HG03025 (cell line): ENCODE data around the gene NPHP4.
"Not testable (repeated sequence)": the region's sequence is repeated elsewhere in the genome, so short reads cannot be mapped to it uniquely, and the experiment has no call there.

Experiments
- ATAC-seq: cut with Tn5 transposase; IDR thresholded peaks from one replicate; pipeline ENCODE4 v1.9.1; 2021; ENCODE audit warnings: mild to moderate bottlenecking, moderate library complexity; ENCODE audit not compliant: unreplicated experiment, low FRiP score

NPHP4 gene

DNA sequence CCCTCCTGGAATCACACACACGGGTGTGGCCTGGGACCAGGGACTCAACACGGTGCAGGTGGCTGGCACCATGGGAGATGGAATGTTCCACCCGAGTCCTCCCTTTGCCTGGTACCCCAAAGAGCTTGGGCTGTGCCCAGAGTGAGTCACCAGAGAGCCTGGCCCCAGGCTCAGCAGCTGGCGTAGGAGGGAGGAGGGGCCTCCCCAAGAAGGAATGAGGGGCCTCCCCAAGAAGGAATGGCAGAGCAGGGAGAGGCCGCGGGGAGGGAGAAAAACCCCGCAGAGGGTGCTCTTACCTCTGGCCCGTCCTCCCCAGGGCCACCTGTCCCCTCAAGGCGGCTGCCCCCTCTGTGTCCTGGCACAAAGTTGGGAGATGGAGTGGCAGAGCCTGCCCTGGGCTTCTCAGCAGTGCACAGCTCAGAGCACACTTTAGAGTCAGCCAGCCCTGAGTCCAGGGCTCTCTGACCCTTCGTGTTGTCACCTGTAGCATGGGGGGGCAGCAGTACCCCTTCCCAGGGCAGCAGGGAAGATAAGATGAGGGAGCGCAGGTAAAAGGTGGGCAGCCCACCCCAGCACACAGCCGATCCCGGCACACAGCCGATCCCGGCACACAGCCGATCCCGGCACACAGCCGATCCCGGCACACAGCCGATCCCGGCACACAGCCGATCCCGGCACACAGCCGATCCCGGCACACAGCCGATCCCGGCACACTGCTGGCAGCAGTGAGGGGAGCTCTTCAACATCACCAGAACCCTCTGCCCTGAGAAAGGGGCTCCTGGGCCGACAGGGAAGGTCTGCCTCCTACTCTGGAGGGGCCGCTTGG lies 33.3 kb upstream of the NPHP4 start:
- ATAC-seq: no peak

DNA sequence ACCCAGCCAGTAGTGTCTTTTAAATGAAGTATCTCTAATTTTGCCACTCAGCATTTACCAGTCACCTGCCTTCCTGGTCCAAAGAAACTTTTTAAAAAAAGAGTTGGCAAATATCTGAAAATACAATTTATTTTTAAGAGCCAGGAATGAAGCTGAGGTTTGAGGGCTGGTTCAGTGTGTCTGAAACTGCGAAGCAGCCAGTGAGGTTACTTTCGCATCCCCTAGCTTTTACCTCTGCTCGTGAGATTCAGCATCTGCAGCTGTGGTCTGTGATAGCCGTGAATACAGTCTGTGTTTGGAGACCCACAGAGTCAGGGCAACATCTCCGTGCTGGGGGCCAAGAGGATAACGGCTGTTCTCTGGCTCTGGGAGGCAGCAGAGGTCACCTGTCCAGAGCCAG lies 32.2 kb upstream of the NPHP4 start:
- ATAC-seq: no peak

DNA sequence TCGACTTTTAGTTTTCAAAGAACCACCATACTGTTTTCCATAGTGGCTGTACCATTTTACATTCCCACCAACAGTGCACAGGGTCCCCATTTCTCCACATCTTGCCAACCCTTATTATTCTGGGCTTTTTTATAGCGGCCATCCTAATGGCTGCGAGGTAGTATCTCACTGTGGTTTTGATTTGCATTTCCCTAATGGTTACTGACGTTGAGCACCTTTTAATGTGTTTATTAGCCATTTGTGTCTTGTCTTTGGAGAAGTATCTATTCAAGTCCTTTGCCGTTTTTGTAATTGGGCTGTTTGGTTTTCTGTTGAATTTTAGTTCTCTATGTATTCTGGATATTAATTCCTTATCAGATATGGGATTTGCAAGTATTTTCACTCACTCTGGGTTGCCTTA lies 31.1 kb upstream of the NPHP4 start:
- ATAC-seq: no peak

DNA sequence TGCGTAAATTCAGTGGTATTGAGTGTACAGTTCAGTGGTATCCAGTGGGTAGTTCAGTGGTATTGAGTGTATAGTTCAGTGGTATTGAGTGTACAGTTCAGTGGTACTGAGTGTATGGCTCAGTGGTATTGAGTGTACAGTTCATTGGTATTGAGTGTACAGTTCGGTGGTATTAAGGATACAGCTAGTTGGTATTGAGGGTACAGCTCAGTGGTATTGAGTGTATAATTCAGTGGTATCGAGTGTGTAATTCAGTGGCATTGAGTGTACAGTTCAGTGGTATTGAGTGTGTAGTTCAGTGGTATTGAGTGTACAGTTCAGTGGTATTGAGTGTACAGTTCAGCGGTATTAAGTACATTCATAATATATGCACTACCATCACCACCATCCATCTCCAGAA lies 30.0 kb upstream of the NPHP4 start:
- no peak for ATAC-seq

DNA sequence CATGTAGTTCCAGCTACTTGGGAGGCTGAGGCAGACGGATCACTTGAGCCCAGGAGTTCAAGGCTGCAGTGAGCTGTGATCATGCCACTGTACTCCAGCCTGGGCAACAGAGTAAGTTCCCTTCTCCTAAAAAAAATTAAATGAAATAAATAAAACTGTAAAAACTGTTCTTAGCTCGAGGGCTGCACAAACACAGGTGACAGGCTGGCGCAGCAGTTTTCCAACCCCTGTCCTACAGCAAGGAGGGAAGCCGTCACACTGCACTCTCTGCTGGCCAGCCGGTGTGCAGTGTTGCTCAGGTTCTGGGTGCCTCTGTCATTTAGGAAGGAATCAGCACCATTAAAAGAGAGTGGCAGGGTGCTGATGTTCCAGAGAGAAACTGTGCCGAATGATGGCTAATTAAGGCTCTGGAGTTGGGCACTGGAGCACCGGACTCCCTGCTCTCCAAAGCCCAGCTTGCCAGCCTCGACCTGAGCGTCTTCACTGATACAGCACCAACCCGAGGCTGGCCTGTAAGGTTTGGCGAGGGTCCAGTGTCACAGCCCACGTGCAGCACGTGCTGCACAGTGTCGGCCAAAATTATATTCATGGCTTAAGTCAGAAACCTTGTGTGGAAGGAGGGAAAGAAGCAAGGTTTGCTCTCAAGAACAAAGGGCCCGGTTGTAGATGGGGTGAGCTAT lies 27.1 kb upstream of the NPHP4 start:
- no peak for ATAC-seq

DNA sequence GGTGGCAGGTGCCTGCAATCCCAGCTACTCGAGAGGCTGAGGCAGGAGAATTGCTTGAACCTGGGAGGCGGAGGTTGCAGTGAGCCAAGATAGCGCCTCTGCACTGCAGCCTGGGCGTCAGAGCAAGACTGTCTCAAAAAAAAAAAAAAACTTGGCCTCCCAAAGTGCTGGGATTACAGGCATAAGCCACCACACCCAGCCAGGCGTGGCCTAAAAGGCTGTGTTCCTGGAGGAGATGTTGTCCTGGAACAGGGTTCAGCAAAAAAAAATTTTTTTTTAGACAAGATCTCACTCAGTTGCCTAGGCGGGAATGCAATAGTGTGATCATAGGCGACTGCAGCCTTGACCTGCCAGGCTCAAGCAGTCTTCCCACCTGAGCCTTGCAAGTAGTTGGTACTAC lies 25.4 kb upstream of the NPHP4 start:
- ATAC-seq: not testable (repeated sequence)

DNA sequence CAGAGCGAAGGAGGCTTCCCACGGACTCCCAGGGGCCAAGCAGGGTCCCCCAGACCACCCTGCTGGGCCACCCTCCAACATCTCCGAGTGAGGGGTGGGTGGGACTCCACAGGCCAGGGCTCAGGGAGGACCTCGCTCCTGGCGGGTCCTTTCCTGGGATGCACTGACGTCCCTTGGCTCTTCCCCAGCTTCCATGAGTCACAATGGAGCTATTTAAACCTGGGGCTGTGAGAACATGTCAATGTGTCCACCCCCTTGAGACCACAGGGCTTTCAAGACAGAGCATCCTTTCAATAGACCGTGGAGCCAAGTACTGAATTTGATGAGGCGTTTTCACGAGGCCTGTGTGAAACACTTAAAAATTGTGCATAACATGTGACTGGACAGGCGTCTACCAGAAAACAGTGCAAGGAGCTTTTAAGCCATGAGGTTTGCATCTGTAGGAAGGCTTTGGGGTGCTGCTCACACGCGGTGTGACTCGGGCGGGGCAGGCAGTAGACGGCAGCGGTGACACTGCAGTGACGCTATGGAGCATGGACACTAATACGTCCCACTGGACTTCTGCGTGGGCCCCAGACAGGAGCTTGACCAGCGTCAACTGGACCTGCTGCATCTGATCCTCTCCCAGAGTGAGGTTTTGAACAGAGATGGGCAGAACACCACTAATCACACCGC lies 24.1 kb upstream of the NPHP4 start:
- no peak for ATAC-seq

DNA sequence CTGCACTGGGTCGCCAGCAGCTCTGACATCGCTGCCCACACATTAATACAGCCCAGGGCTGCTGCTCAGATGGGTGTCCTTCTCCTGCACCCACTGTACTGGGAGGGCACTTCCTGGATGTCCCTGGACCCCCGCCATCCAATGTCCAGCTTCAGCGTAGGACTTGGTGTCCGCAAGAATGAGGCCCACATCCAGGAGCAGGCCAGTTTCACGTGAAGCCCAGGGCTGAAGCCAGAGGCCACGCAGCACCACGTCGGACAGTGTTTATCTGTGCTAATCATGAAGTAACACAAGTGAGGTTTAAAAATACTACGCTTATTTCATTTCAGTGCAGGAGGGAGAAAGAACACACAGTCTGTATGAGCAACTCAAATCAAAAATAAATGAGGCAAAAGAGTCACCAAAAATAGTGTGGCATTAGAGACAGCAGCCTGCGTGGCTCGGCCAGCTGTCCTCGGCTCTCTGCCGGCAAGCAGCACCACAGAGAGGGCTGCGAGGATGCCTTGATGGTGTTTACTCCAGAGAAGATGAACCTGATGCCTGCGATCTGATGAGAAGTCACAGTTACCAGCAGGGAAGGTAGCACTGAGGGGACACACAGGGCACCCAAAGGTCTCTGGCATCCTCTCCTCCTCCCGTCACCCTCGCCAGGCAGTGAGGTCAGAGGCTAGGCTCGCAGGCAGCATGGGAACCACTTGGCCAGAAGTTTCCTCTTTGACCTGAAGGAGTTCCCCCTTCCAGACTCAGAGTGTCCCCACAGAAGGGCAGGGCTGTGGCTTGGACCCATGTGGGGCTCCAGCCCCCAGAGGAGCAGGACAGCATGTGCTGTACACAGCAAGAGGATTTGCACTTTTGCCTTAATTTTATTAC lies 22.1 kb upstream of the NPHP4 start:
- ATAC-seq: no peak

DNA sequence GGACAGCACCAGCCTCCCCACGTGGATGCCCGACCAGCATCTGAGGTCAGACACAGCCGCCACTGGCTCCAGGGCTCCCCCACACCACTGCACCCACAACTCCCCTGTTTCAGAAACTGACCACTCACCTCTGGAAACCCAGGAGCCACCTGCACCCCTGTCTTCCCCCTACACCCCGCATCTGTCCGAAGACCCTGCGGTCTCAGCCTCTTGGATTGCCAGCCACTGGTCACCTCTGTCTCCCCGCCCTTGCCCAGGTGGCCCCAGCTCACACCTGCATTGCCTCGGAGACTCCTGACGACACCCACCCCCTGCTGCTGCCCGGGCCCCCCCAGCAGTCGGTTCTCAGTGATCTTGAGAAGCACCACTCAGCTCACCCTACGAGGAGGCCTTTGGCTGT lies 21.3 kb upstream of the NPHP4 start:
- no peak for ATAC-seq

DNA sequence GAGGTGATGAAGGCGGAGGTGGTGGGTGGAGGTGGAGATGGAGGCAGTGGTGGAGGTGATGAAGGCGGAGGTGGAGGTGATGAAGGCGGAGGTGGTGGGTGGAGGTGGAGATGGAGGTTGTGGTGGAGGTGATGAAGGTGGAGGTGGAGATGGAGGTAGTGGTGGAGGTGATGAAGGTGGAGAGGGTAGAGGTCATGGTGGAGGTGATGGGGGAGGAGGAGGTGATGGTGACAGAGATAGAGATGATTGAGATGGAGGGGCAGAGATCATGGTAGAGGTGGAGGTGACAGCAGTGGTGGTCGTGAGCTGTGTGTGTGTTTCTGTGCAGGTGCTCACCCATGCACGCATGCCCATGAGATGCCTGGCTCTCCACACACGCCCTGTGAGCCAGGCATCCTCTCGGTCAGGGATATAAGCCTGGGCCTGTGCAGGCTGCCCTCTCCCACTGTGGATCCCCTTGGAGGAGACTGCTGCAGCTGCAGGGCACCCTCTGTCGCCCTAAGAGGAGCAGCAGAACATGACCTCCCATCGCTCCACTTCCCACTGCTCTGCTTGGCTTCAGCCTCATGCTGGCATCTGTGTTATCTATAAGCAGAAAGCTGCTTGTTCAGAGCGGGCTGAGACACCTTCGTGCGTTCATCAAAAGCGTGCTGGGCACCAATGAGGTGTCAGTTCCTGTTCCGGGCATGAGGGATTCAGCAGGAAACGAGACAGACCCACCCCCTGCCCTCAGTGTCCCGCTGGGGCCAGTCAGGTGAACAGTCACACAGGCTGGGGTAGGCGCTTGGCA lies 20.5 kb upstream of the NPHP4 start:
- ATAC-seq: no peak

DNA sequence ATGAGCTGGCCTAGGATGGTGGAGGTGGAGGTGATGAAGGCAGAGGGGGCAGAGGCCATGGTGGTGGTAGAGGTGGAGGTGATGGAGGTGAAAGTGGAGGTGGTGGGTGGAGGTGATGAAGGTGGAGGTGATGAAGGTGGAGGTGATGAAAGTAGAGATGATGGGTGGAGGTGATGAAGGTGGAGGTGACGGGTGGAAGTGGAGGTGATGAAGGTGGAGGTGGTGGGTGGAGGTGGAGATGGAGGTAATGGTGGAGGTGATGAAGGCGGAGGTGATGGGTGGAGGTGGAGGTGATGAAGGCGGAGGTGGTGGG lies 19.7 kb upstream of the NPHP4 start:
- ATAC-seq: no peak

DNA sequence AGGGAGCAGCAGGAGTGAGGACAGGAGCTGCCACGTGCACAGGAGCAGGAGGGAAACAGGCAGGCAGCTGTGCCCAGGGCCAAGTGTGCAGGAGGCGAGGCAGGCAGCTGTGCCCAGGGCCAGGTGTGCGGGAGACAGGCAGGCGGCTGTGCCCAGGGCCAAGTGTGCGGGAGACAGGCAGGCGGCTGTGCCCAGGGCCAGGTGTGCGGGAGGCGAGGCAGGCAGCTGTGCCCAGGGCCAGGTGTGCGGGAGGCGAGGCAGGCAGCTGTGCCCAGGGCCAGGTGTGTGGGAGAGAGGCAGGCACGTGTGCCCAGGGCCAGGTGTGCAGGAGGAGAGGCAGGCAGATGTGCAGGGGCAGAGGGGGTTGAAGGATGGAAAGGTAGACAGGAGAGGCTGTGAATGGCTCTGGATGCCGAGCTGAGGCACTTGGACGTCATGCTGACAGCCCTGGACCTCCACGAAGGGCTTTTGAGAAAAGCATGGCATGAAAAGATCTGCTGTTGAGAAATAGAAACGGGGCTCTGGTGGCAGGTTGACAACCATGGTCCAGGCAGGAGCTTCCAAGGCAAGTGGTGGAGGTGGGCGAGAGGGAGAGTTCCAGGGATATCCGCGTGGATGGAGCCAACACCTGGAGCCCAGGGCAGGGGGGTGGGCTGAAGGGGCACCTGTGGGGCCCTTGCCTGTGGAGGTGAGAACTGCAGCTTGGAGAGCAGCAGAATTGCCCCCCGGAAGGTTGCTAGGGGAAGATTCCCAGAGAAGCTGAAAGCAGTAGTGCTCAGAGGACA lies 19.1 kb upstream of the NPHP4 start:
- no peak for ATAC-seq

DNA sequence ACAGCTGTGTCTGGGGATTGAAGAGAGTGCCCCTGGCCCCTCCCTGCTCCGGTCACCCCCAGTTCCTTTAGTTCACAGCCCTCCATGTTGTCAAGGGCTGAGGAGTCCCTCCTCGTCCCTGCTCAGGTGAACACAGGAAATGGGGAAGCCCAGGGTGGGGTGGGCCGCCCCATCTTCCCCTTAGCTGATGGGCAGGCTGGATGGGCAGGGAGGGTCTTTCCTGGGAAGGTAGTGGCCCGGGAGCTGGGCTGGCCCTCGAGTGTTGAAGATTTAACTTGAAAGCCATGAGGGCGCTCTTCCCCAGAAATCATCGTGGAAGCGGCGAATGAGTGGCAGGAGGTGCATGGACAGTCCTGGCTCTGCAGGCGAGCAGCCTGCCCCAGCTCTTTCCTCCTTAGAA lies 18.3 kb upstream of the NPHP4 start:
- no peak for ATAC-seq

DNA sequence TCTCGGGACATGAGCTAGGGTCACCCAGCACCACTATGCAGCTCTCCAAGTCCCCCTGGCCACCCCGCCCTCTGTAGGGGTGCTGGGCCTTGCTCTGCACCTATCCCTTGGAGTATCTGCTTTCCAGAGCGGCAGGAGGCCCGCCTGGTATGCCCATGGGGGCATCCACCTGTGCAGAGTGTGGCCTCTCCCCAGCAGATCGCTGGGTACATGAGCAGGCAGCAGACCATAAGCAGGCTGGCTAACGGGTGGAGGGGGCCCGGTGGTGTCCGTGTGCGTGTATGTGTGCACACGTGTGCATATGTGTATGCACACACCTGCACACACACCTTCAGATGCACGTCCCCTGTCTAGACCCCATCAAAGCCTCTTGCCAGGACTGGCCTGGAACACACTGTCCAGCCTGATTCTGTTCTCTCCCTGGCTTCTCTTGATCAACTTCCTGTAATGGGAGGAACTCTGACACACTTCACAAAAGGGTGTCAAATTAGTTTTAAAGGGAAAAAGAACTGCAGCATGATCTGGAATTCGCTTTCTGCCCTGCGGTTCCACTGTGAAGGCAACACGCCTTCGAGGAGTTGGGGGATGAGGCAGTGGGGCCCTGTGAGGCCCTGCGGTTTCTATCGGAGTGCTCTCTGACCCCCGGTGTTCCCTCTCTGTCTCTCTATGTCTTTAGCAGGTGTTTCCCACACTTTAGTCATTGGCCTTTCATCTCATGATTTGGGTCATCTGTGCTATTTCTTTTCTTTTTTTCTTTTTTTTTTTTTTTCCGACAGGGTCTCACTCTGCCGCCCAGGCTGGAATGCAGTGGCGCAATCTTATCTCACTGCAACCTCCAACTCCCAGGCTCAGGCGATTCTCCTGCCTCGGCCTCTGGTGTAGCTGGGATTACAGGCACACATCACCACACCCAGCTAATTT lies 17.2 kb upstream of the NPHP4 start:
- no peak for ATAC-seq

DNA sequence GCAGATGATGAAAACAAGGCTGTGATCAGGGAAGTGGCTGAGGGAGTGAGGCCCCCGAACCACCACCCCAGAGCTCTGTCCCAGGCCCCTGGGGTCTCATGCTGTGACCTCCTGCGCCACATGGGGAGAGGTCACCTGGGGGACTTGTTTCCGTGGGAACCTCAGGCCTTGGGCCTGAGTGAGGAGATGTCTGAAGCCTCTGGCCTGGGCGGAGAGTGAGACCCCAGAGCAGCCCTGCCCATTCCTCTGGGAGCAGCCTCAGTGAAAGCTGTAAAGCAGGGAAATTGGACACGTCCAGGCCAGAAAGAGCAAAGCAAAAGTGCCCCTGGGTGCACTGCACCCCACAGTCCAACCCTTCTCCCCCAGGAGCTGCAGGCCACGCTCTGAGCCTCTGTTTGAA lies 16.5 kb upstream of the NPHP4 start:
- no peak for ATAC-seq

DNA sequence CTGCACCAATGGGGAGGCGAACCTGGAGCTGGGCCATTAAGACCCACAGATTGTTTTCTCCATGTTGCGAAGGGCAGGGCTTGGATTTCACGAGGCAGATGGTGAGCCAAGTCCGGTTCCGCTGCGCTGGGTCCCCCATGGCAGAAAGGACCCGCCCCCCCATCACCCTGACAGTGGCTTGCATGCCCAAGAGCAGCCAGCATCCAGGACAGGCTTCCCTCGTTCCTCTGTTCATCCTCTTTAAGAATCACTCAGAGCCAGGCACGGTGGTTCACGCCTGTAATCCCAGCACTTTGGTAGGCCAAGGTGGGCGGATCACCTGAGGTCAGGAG lies 15.8 kb upstream of the NPHP4 start:
- ATAC-seq: no peak

DNA sequence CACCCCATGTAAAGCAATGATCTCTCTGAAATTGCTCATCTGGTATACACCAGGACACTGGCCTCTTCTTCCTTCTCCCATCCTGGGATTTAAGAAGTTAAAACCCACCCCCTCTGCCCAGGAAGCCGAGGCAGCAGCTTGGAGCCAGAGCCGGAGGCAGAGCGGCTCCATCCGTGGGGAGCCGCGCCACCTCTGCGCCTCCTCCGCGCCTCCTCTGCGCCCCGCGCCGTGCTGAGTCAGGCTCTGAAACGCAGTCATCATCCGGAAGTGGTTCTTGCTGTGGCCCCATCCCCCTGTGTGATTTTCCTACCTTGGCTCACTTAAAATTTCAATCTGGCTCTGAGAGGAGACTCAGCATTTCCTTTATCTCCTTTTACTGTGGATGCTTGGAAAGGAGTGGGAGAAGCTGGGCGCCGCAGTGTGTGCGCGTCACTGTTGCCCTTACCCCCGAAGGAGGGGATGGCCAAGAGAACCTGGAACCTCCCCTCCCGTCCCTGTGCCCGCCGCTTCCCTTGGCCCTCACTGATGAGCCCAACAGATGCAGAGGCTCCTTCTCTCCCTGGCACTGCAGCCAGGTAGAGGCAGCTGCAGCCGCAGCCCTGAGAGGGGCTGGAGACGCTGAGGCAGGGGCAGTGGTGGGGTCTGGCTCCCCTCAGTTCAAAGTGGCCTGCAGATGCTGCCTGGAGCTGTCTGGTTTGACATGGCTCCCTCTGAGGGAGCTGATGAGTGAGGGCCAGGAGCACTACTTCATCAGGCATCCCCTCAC lies 15.3 kb upstream of the NPHP4 start:
- no peak for ATAC-seq

DNA sequence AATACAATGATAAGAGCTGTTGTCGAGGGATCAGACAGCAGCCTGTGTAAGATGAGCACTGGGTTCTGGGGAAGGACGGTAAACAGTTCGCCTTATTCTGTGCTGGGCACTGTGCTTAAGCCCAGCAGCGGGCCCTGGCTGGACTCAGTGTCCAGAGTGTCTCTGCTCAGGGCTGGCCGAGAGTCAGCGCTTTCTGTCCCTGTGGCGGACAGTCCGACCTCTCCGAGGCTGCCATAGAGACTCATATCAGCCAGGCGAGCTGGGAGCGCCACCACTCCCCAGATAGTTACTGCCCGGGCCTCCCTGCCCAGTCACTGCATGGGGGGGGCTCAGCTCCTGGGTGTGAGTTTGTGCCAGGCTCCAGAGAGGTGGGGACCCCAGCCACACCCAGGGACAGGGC lies 14.7 kb upstream of the NPHP4 start:
- no peak for ATAC-seq
